HEK293 (cell line): ENCODE data around the gene SYTL1.

Experiments used
- GLI2 ChIP-seq: fragments of 450-650 bp; formaldehyde crosslinking; IDR thresholded peaks from 2 replicates; pipeline ENCODE4; 2017; ENCODE audit warnings: missing biosample characterization, missing genetic modification characterization, low read depth, borderline replicate concordance
- KLF10 ChIP-seq: fragments of 450-650 bp; IDR thresholded peaks from 2 replicates; pipeline ENCODE4 v1.5.1; 2018; ENCODE audit warnings: missing biosample characterization, mild to moderate bottlenecking, missing genetic modification characterization
- PRDM1 ChIP-seq: fragments of 450-650 bp; formaldehyde crosslinking; IDR thresholded peaks from 2 replicates; pipeline ENCODE4; 2016; ENCODE audit warnings: missing biosample characterization, missing genetic modification characterization
- SP7 ChIP-seq: fragments of 450-650 bp; formaldehyde crosslinking; IDR thresholded peaks from 2 replicates; pipeline ENCODE4 v1.5.1; 2016; ENCODE audit warnings: missing biosample characterization, missing genetic modification characterization
- TRIM28 ChIP-seq: IDR thresholded peaks from 2 replicates; pipeline ENCODE4 v1.6.1; 2011; ENCODE audit warnings: low read length, control low read depth, borderline replicate concordance
- ZBTB44 ChIP-seq: fragments of 450-650 bp; IDR thresholded peaks from 2 replicates; pipeline ENCODE4 v1.5.1; 2018; ENCODE audit warnings: missing biosample characterization, mild to moderate bottlenecking, missing genetic modification characterization
- ZBTB7A ChIP-seq: fragments of 450-650 bp; formaldehyde crosslinking; IDR thresholded peaks from 2 replicates; pipeline ENCODE4 v1.5.1; 2016; ENCODE audit warnings: low read depth, missing biosample characterization, missing genetic modification characterization
- ZNF157 ChIP-seq: fragments of 450-650 bp; formaldehyde crosslinking; IDR thresholded peaks from 2 replicates; pipeline ENCODE4 v1.5.1; 2016; ENCODE audit warnings: missing biosample characterization, missing genetic modification characterization
- ZNF2 ChIP-seq: fragments of 450-650 bp; formaldehyde crosslinking; IDR thresholded peaks from 2 replicates; pipeline ENCODE4 v1.5.1; 2016; ENCODE audit warnings: missing biosample characterization, missing genetic modification characterization
- ZNF266 ChIP-seq: fragments of 450-650 bp; formaldehyde crosslinking; IDR thresholded peaks from 2 replicates; pipeline ENCODE4 v1.5.1; 2016; ENCODE audit warnings: missing biosample characterization, missing genetic modification characterization, low read depth
- ZNF274 ChIP-seq, 2 experiments: fragments of 200-500 bp in 1 of 2; fragments of 450-650 bp in 1 of 2; sonication (Bioruptor generic) in 1 of 2; formaldehyde crosslinking in 1 of 2; IDR thresholded peaks; 2 replicates each; pipeline versions ENCODE4 v1.5.1 to v1.6.1; 2014 to 2016; ENCODE audit warnings: borderline replicate concordance in 1 of 2, inconsistent platforms in 1 of 2, low read length in 1 of 2, missing biosample characterization in 1 of 2, missing genetic modification characterization in 1 of 2
- ZNF302 ChIP-seq: fragments of 450-650 bp; formaldehyde crosslinking; IDR thresholded peaks from 2 replicates; pipeline ENCODE4 v1.5.1; 2016; ENCODE audit warnings: missing biosample characterization, missing genetic modification characterization, low read depth
- ZNF341 ChIP-seq: fragments of 450-650 bp; formaldehyde crosslinking; IDR thresholded peaks from 2 replicates; pipeline ENCODE4; 2016; ENCODE audit warnings: low read depth, missing biosample characterization, missing genetic modification characterization
- ZNF394 ChIP-seq: fragments of 450-650 bp; formaldehyde crosslinking; IDR thresholded peaks from 2 replicates; pipeline ENCODE4 v1.5.1; 2016; ENCODE audit warnings: missing biosample characterization, missing genetic modification characterization, mild to moderate bottlenecking, moderate library complexity, borderline replicate concordance
- ZNF426 ChIP-seq: fragments of 450-650 bp; formaldehyde crosslinking; IDR thresholded peaks from 2 replicates; pipeline ENCODE4 v1.5.1; 2017; ENCODE audit warnings: missing biosample characterization, missing genetic modification characterization, mild to moderate bottlenecking, inconsistent platforms, moderate library complexity
- ZNF518A ChIP-seq: fragments of 450-650 bp; formaldehyde crosslinking; conservative IDR thresholded peaks from 2 replicates; pipeline ENCODE4 v1.5.1; 2016; ENCODE audit warnings: low read depth, missing biosample characterization, missing genetic modification characterization
- ZNF530 ChIP-seq: fragments of 450-650 bp; formaldehyde crosslinking; IDR thresholded peaks from 2 replicates; pipeline ENCODE4 v1.5.1; 2016; ENCODE audit warnings: low read depth, missing biosample characterization, missing genetic modification characterization
- ZNF544 ChIP-seq: fragments of 450-650 bp; formaldehyde crosslinking; IDR thresholded peaks from 2 replicates; pipeline ENCODE4 v1.5.0; 2017; ENCODE audit warnings: missing biosample characterization, missing genetic modification characterization
- ZNF555 ChIP-seq: fragments of 450-650 bp; formaldehyde crosslinking; conservative IDR thresholded peaks from 2 replicates; pipeline ENCODE4 v1.5.1; 2017; ENCODE audit warnings: missing biosample characterization, mild to moderate bottlenecking, missing genetic modification characterization, inconsistent platforms
- ZNF571 ChIP-seq: fragments of 450-650 bp; formaldehyde crosslinking; IDR thresholded peaks from 2 replicates; pipeline ENCODE4 v1.5.0; 2017; ENCODE audit warnings: missing biosample characterization, missing genetic modification characterization
- ZNF580 ChIP-seq: fragments of 450-650 bp; formaldehyde crosslinking; IDR thresholded peaks from 2 replicates; pipeline ENCODE4 v1.5.1; 2016; ENCODE audit warnings: missing biosample characterization, missing genetic modification characterization
- ZNF585B ChIP-seq: fragments of 450-650 bp; formaldehyde crosslinking; IDR thresholded peaks from 2 replicates; pipeline ENCODE4 v1.5.1; 2016; ENCODE audit warnings: missing biosample characterization, missing genetic modification characterization
- ZNF654 ChIP-seq: fragments of 450-650 bp; formaldehyde crosslinking; IDR thresholded peaks from 2 replicates; pipeline ENCODE4 v1.5.1; 2016; ENCODE audit warnings: low read depth, missing biosample characterization, missing genetic modification characterization
- ZNF670 ChIP-seq: fragments of 450-650 bp; formaldehyde crosslinking; IDR thresholded peaks from 2 replicates; pipeline ENCODE4 v1.5.1; 2016; ENCODE audit warnings: missing biosample characterization, missing genetic modification characterization, low read depth
- ZNF76 ChIP-seq: fragments of 450-650 bp; formaldehyde crosslinking; IDR thresholded peaks from 2 replicates; pipeline ENCODE4; 2016; ENCODE audit warnings: low read depth, missing biosample characterization, missing genetic modification characterization, borderline replicate concordance
- ZNF785 ChIP-seq: fragments of 450-650 bp; formaldehyde crosslinking; IDR thresholded peaks from 2 replicates; pipeline ENCODE4 v1.5.1; 2016; ENCODE audit warnings: missing biosample characterization, missing genetic modification characterization
- TF ChIP-seq, protein P1 (sequence below): fragments of 450-650 bp; formaldehyde crosslinking; IDR thresholded peaks from 2 replicates; pipeline ENCODE4 v1.5.1; 2016; ENCODE audit warnings: missing biosample characterization, missing genetic modification characterization
- TF ChIP-seq, protein P2 (sequence below): fragments of 450-650 bp; formaldehyde crosslinking; IDR thresholded peaks from 2 replicates; pipeline ENCODE4 v1.5.1; 2017; ENCODE audit warnings: missing biosample characterization, missing genetic modification characterization

SYTL1 gene

DNA sequence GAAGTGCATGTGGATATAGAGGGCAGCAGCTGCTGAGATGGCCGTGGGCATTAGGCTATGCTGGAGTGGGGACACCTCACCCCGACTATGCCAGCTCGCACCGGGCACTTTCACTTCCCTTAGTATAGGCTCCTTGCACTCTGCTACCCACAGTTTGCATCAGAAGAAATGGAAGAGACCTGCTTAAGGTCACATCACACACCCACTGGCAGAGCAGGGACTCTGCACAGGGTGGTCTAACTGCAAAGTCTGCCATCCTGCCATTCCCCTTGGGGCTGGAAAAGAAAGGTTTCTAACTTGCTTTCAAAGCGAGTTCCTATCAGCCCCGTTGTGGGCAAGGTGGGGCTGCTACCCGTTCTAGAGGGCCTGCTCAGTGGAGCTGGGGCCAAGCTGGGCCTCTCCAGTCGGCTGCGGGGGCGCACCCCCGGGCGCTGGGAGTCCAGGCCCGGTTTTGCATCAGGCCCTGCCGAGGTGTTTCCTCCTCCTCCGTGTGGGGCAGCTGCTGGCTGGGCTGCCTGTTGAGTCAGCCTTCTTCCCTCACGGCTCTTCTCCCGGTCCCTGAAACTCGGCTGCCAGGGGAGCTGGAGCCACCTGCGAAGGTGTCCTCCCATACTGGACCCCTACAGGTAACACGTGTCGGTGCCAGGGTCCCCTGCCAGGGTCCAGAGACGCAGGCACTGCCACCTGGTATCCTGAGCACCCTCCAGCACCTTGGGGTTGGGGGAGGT is at the start of gene SYTL1 (continued):
- TF ChIP-seq ZNF518A (tag by site-specific recombination) (no peak), ZBTB44 (tag by site-specific recombination) (no peak; the same call in 1 of the 2 replicates), ZNF580 (tag by site-specific recombination) (0 out of 2 replicates have a peak, but pooled peaks have one; percentile 46), ZNF785 (tag by site-specific recombination) (no peak), GLI2 (tag by site-specific recombination) (no peak), ZNF394 (tag by site-specific recombination) (peak; percentile 49; the same call in 1 of the 2 replicates), ZNF274 (IDR thresholded peaks at IDR 0.05; ENCODE audit: low read length) (no peak), ZNF274 (tag by site-specific recombination; IDR thresholded peaks at IDR 0.05; ENCODE audit: borderline replicate concordance) (no peak), TRIM28 (no peak), ZNF76 (tag by site-specific recombination) (peak; percentile 53; the same call in 1 of the 2 replicates), ZNF266 (tag by site-specific recombination) (no peak), ZNF2 (peak; percentile 65; the same call in 1 of the 2 replicates), PRDM1 (tag by site-specific recombination) (0 out of 2 replicates have a peak, but pooled peaks have one; percentile 32), ZNF426 (tag by site-specific recombination) (no peak), ZNF157 (tag by site-specific recombination) (no peak), ZNF544 (tag by site-specific recombination) (no peak), ZNF670 (tag by site-specific recombination) (no peak), ZNF654 (tag by site-specific recombination) (no peak), ZNF555 (tag by site-specific recombination) (no peak), ZNF302 (tag by site-specific recombination) (no peak), ZBTB7A (tag by site-specific recombination) (peak; percentile 89), SP7 (peak; percentile 71), KLF10 (tag by site-specific recombination) (peak; percentile 70; the same call in 1 of the 2 replicates), ZNF341 (tag by site-specific recombination) (peak; percentile 98), ZNF571 (no peak), ZNF530 (tag by site-specific recombination) (no peak), ZNF585B (tag by site-specific recombination) (no peak)
- TF ChIP-seq, protein P1, sequence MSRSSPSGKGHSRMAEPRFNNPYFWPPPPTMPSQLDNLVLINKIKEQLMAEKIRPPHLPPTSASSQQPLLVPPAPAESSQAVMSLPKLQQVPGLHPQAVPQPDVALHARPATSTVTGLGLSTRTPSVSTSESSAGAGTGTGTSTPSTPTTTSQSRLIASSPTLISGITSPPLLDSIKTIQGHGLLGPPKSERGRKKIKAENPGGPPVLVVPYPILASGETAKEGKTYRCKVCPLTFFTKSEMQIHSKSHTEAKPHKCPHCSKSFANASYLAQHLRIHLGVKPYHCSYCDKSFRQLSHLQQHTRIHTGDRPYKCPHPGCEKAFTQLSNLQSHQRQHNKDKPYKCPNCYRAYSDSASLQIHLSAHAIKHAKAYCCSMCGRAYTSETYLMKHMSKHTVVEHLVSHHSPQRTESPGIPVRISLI (tag by site-specific recombination), result no peak
- TF ChIP-seq, protein P2, sequence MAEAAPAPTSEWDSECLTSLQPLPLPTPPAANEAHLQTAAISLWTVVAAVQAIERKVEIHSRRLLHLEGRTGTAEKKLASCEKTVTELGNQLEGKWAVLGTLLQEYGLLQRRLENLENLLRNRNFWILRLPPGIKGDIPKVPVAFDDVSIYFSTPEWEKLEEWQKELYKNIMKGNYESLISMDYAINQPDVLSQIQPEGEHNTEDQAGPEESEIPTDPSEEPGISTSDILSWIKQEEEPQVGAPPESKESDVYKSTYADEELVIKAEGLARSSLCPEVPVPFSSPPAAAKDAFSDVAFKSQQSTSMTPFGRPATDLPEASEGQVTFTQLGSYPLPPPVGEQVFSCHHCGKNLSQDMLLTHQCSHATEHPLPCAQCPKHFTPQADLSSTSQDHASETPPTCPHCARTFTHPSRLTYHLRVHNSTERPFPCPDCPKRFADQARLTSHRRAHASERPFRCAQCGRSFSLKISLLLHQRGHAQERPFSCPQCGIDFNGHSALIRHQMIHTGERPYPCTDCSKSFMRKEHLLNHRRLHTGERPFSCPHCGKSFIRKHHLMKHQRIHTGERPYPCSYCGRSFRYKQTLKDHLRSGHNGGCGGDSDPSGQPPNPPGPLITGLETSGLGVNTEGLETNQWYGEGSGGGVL, result 0 out of 2 replicates have a peak, but pooled peaks have one; percentile 25
